ENCODE measurements around the gene DISC1. TPM values are rescaled to one million over a fixed set of nuclear protein-coding genes. Genes with fewer than 3 reads are reported as not detected.

Gene DISC1
- total and polyA plus RNA-seq, 2 experiments from 2014 or later: 0.43 to 1.2 TPM

GRCh38 chr1:232090816-232091215, 464.2 kb downstream of the DISC1 start:
- Histone ChIP-seq H2AFZ (no peak overlapping the region), H3K4me2 (ENCODE audit: unreplicated experiment) (no peak overlapping the region), H3K9me3 (ENCODE audit: low read depth) (no peaks in the 10 kb centered on the region), H3F3A (ENCODE audit: insufficient read depth) (no peaks in the 10 kb centered on the region), H4K20me1 (ENCODE audit: insufficient read depth) (no peaks in the 10 kb centered on the region), H3K36me3 (ENCODE audit: low read depth) (no peaks in the 10 kb centered on the region), H3K4me1 (ENCODE audit: insufficient read depth) (no peaks in the 10 kb centered on the region), H3K9ac (no peak overlapping the region), H3K4me3 (no peak overlapping the region), H3K79me2 (ENCODE audit: insufficient read depth) (no peaks in the 10 kb centered on the region), H3K27me3 (replicated peaks; ENCODE audit: insufficient read depth) (no peaks in the 10 kb centered on the region), H3K9me2 (ENCODE audit: insufficient read depth) (no peaks in the 10 kb centered on the region), H3K27ac (no peak overlapping the region)
- TF ChIP-seq EZH2 (IDR thresholded peaks at IDR 0.05; ENCODE audit: insufficient read depth, poor library complexity, severe bottlenecking) (no peak), EZH2phosphoT487 (IDR thresholded peaks at IDR 0.05; ENCODE audit: insufficient read depth, low read depth) (no peak)
- 40 to 49% methylated on average over 3 of the region's 3 CpGs for WGBS, 2 experiments (ENCODE audit: low coverage in 1 of 2, low lambda C conversion rate in 2 of 2, missing lambda C conversion rate in 2 of 2)
- no peak for DNase-seq
- in situ Hi-C loops (cut with MboI): no loop called here

Small RNAs within 50 kb of the gene (small RNA-seq; reads per million reads assigned to genes)
- gene RF02102 (ENCODE audit: low read depth, low replicate concordance) (not detected), gene RNU5A-5P (ENCODE audit: low read depth, low replicate concordance) (85.3 reads per million, percentile 94 among the genes with 10 or more reads in this experiment)

Other genes with a start within 250 kb of the DISC1 start
- 45.4 and 51.8 TPM in 2 replicates for gene EGLN1, start 204.5 kb upstream of the DISC1 start, total RNA-seq (2014; rRNA removed; shearing (Covaris generic))
- 17.6 and 17.7 TPM in 2 replicates for gene EGLN1, start 204.5 kb upstream of the DISC1 start, polyA plus RNA-seq (2016; fragmentation: Nextera tagmentation; extraction: Ambion mirVana)
- gene TSNAX, start 98.1 kb upstream of the DISC1 start, total RNA-seq (2014; rRNA removed; shearing (Covaris generic)): 36.7 and 39.4 TPM in 2 replicates
- gene TSNAX, start 98.1 kb upstream of the DISC1 start, polyA plus RNA-seq (2016; fragmentation: Nextera tagmentation; extraction: Ambion mirVana): 45.8 and 50.8 TPM in 2 replicates

Data from GM23248 (cell line).